Heart right ventricle (tissue), 16 donors: Measurements from ENCODE around the gene AOAH. TPM values are rescaled to one million over a fixed set of nuclear protein-coding genes. Genes with fewer than 3 reads are reported as not detected.

Source experiments
- ATAC-seq, 8 donors: fragments of 200-7000 bp; cut with Tn5 transposase; one replicate each; pipeline ENCODE4 v1.9.1; 2020; ENCODE audit warnings: mild to moderate bottlenecking in 8 of 8, moderate library complexity in 8 of 8, moderate number of reproducible peaks in 1 of 8
- DNase-seq, 2 donors: peaks; one replicate each; pipeline ENCODE4 v3.0.0-alpha.2; 2020
- H3K27ac ChIP-seq, 10 donors: fragments of 200-600 bp; sonication (generic) in 2 of 10; one replicate each; pipeline versions ENCODE4 v1.5.0 to v1.8.0; 2020 to 2022; ENCODE audit warnings: mild to moderate bottlenecking in 3 of 10
- H3K27me3 ChIP-seq, 7 donors: fragments of 200-600 bp; one replicate each; pipeline ENCODE4 v1.8.0; 2021 to 2022; ENCODE audit warnings: mild to moderate bottlenecking in 2 of 7
- H3K36me3 ChIP-seq, 9 donors: fragments of 200-600 bp; sonication (generic) in 1 of 9; one replicate each; pipeline versions ENCODE4 v1.5.0 to v1.8.0; 2020 to 2022; ENCODE audit warnings: mild to moderate bottlenecking in 2 of 9
- H3K4me1 ChIP-seq, 9 donors: fragments of 200-600 bp; sonication (generic) in 1 of 9; one replicate each; pipeline versions ENCODE4 v1.5.0 to v1.8.0; 2020 to 2022; ENCODE audit warnings: mild to moderate bottlenecking in 4 of 9
- H3K4me3 ChIP-seq, 10 donors: fragments of 200-600 bp; sonication (generic) in 2 of 10; one replicate each; pipeline versions ENCODE4 v1.5.0 to v1.8.0; 2020 to 2022; ENCODE audit warnings: mild to moderate bottlenecking in 7 of 10, moderate library complexity in 2 of 10
- H3K9me3 ChIP-seq, 11 donors: fragments of 200-600 bp in 10 of 11; sonication (generic) in 2 of 11; one replicate each; pipeline versions ENCODE4 v1.5.0 to v1.8.0; 2013 to 2022; ENCODE audit warnings: mild to moderate bottlenecking in 2 of 11, control low read depth in 1 of 11, moderate library complexity in 1 of 11
- WGBS, 2 donors: extraction: QIAGEN DNeasy Blood & Tissue Kit; methylation state at CpG; one replicate each; pipeline ENCODE4 v1.1.7; 2013; ENCODE audit warnings: inconsistent platforms in 1 of 2; 5-methylcytosine and 5-hydroxymethylcytosine counted together
- intact Hi-C, 10 donors: fragments of 100-400 bp; cut with DNase I; formaldehyde crosslinking; loops; one replicate each; pipeline versions ENCODE4 v1.11.1 to v1.14.2; 2022
- polyA plus RNA-seq, 2 donors: library from polyadenylated mRNA; stranded (reverse); fragments of 200-250 nt; gene quantifications; one replicate each; pipeline ENCODE4 v1.2.3, GENCODE V29; 2013
- total RNA-seq, 10 donors: library from RNA; stranded (reverse); fragmentation: NEBNext Ultra II Directional in 3 of 10; extraction: Animal tissue kit (Norgen Biotek cat#: 25700) in 3 of 10; gene quantifications; one replicate each; pipeline versions ENCODE4 v1.2.1 to v1.2.4, GENCODE V29; 2021 to 2023
- TF ChIP-seq, protein P1 (sequence below), 9 donors: fragments of 200-600 bp; sonication (generic) in 2 of 9; IDR thresholded peaks; one replicate each; pipeline versions ENCODE4 v1.5.0 to v1.8.0; 2021 to 2022; ENCODE audit warnings: antibody characterized with exemption in 9 of 9, mild to moderate bottlenecking in 5 of 9, moderate library complexity in 1 of 9
- donor health status: Arrhythmogenic right ventricular cardiomyopathy.
- donor health status: ischemic (EF 13 %, LVEDD 7.1; RV severe dilation, severe dysfunction).
- donor health status: healthy with polysubstance abuse.
- donor health status: DM: no; HTN: yes; CAD: no.
- donor health status: DM: no; HTN: no; CAD: no.
- donor health status: ischemic (EF 25% LVEDD 6.9; RV normal size, moderate dysfunction).
- donor health status: ischemic (EF 25% LVEDD 5.7; RV mildly dilated, moderate dysfunction).
- donor health status: healthy.
- donor health status: DM: yes; HTN: yes; CAD: no.
- donor health status: Ischemic cardiomyopathy.
- donor health status: ischemic (EF 35%, LVEDD 5.7; RV mildly dilated, moderate dysfunction).
- donor health status: nonischemic (EF 11% LVEDD 7.7; RV severe dilation, severe dysfunction).
- donor health status: DM: yes; HTN: yes; CAD: no.
- donor health status: PGD.
- donor health status: ischemic (EF 29% LVEDD 5.4; RV normal size, mild dysfunction).
- donor health status: nonischemic (EF 23%, LVEDD 6.1; RV moderate dilation, normal function).

AOAH gene
- total and polyA plus RNA-seq, 12 donors, result 0.70 to 19.5 (median 1.6) TPM

- Histone ChIP-seq H3K27ac (peak overlapping the region in 1 of 10 donors; percentile 91), H3K9me3 (peaks cover 0 to 28% (median 4%) of the 10 kb centered on the region in 11 donors), H3K4me3 (no peak overlapping the region), H3K36me3 (no peaks in the 10 kb centered on the region), H3K27me3 (no peaks in the 10 kb centered on the region), H3K4me1 (peaks cover 0 to 43% (median 0%) of the 10 kb centered on the region in 9 donors)
- TF ChIP-seq, protein P1, sequence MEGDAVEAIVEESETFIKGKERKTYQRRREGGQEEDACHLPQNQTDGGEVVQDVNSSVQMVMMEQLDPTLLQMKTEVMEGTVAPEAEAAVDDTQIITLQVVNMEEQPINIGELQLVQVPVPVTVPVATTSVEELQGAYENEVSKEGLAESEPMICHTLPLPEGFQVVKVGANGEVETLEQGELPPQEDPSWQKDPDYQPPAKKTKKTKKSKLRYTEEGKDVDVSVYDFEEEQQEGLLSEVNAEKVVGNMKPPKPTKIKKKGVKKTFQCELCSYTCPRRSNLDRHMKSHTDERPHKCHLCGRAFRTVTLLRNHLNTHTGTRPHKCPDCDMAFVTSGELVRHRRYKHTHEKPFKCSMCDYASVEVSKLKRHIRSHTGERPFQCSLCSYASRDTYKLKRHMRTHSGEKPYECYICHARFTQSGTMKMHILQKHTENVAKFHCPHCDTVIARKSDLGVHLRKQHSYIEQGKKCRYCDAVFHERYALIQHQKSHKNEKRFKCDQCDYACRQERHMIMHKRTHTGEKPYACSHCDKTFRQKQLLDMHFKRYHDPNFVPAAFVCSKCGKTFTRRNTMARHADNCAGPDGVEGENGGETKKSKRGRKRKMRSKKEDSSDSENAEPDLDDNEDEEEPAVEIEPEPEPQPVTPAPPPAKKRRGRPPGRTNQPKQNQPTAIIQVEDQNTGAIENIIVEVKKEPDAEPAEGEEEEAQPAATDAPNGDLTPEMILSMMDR (IDR thresholded peaks at IDR 0.05), result no peak
- intact Hi-C loops, result no loop called here
- 86 to 91% methylated on average over 7 of the region's 7 CpGs for WGBS, 2 donors
- ATAC-seq (peak in 1 of 8 donors; percentile 42), DNase-seq (no peak)
These were observed 2.0 kb upstream of the AOAH start for GRCh38 chr7:36726311-36726710.

DNA sequence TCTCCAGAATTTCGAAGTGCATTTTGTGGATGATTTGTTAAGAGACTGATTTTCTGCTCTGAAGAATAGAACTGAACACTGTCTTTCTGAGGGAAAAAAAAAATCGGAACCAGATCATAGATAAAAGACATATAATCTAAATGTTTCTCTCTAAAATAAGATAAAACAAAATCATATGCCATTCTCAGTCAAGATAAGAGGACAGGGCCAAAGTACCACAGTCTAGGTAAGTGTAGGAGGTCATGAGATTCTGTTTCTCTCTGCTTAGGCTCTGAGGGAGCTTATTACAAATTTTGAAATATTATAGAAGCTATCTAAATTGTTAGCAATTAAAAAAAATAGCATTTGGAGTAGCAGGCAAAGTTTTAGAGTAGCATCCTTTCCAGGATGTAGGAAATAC lies 702 bp upstream of the AOAH start:
- 70 to 74% methylated on average over 2 of the region's 2 CpGs for WGBS, 2 donors
- intact Hi-C loops, result no loop called here
- Histone ChIP-seq H3K4me3 (peak overlapping the region in 1 of 10 donors; percentile 61), H3K27me3 (no peaks in the 10 kb centered on the region), H3K9me3 (peaks cover 0 to 21% (median 4%) of the 10 kb centered on the region in 11 donors), H3K36me3 (no peaks in the 10 kb centered on the region), H3K4me1 (peaks cover 0 to 50% (median 0%) of the 10 kb centered on the region in 9 donors), H3K27ac (peak overlapping the region in 1 of 10 donors; percentile 91)
- DNase-seq, result no peak
- TF ChIP-seq, protein P1 (IDR thresholded peaks at IDR 0.05), result no peak
- no peak for ATAC-seq

- DNase-seq, result no peak
- peak overlapping the region in 4 of 10 donors; percentile 3 to 91 (median 15) for H3K27ac ChIP-seq
- peaks cover 0 to 57% (median 0%) of the 10 kb centered on the region in 9 donors for H3K4me1 ChIP-seq
- H3K27me3 ChIP-seq, result no peaks in the 10 kb centered on the region
- peak overlapping the region in 6 of 10 donors; percentile 19 to 61 (median 25) for H3K4me3 ChIP-seq
- ATAC-seq, result no peak
- WGBS, 2 donors, result 73 to 93% methylated on average over 4 of the region's 4 CpGs
- H3K36me3 ChIP-seq, result no peaks in the 10 kb centered on the region
- H3K9me3 ChIP-seq, result peaks cover 0 to 3% (median 0%) of the 10 kb centered on the region in 11 donors
- intact Hi-C loops, result no loop called here
- TF ChIP-seq, protein P1 (IDR thresholded peaks at IDR 0.05), result no peak
These were observed 1.0 kb downstream of the AOAH start for GRCh38 chr7:36723291-36723690.

DNA sequence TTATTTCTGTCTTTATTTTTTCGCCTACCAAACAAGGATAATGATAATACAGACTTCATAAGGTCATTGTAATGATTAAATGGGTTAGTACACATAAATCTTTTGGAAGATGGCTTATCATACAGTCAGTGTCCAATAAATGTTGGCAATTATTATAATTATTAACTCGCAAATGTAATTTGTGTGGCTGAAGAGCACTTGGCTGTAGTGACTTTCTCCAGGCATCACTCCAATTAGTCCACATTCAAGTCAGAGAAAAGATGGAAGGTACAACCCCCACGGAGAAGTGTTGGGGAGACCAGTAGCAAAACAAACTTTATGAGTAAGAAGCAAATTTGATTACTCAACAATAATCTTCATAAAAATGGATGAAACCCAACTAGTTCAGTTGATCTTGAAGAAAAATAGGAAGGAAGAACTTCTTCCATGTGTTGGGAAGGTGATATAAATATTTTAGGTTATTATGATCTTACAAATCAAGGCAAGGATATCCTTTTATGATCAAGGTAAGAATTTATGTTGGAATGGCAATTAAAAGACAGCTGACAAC lies 5.1 kb downstream of the AOAH start:
- ATAC-seq, result no peak
- intact Hi-C loops, result no loop called here
- no peaks in the 10 kb centered on the region for H3K9me3 ChIP-seq
- no peaks in the 10 kb centered on the region for H3K27me3 ChIP-seq
- peak overlapping the region in 1 of 10 donors; percentile 91 for H3K27ac ChIP-seq
- 85 to 87% methylated on average over 3 of the region's 3 CpGs for WGBS, 2 donors
- TF ChIP-seq, protein P1 (IDR thresholded peaks at IDR 0.05), result no peak
- H3K4me3 ChIP-seq, result no peak overlapping the region
- no peak for DNase-seq
- no peaks in the 10 kb centered on the region for H3K36me3 ChIP-seq
- peaks cover 0 to 37% (median 0%) of the 10 kb centered on the region in 9 donors for H3K4me1 ChIP-seq
